Right forelimb (tissue), 1 donor: ENCODE measurements around the gene FIGNL2.
"Not testable (repeated sequence)": the region's sequence is repeated elsewhere in the genome, so short reads cannot be mapped to it uniquely, and the experiment has no call there.

Experiments used
- DNase-seq: peaks from one replicate; pipeline ENCODE4 v3.0.0-alpha.2; 2018

Gene FIGNL2

GRCh38 chr12:51814311-51815088, 34.0 kb downstream of the FIGNL2 start:
- DNase-seq = peak; percentile 86

- DNase-seq = no peak
Measured at GRCh38 chr12:51813931-51814310, 34.6 kb downstream of the FIGNL2 start.

GRCh38 chr12:51812871-51813270, 35.6 kb downstream of the FIGNL2 start:
- DNase-seq = no peak

- no peak for DNase-seq
Measured at GRCh38 chr12:51811203-51812202, 37.0 kb downstream of the FIGNL2 start.

GRCh38 chr12:51809193-51809592, 39.3 kb downstream of the FIGNL2 start:
- DNase-seq = no peak

- no peak for DNase-seq
Measured at GRCh38 chr12:51806896-51807295, 41.6 kb downstream of the FIGNL2 start.

- no peak for DNase-seq
Measured at GRCh38 chr12:51801027-51801426, 47.5 kb downstream of the FIGNL2 start.

GRCh38 chr12:51798501-51798900, 50.0 kb downstream of the FIGNL2 start:
- DNase-seq = no peak

- not testable (repeated sequence) for DNase-seq
Measured at GRCh38 chr12:51798051-51798450, 50.5 kb downstream of the FIGNL2 start.

GRCh38 chr12:51797301-51797700, 51.2 kb downstream of the FIGNL2 start:
- DNase-seq = no peak

GRCh38 chr12:51793201-51793600, 55.3 kb downstream of the FIGNL2 start:
- no peak for DNase-seq

- no peak for DNase-seq
Measured at GRCh38 chr12:51792417-51792816, 56.1 kb downstream of the FIGNL2 start.

GRCh38 chr12:51788876-51789275, 59.6 kb downstream of the FIGNL2 start:
- no peak for DNase-seq

- DNase-seq = no peak
Measured at GRCh38 chr12:51785906-51786305, 62.6 kb downstream of the FIGNL2 start.

- DNase-seq = no peak
Measured at GRCh38 chr12:51784688-51785087, 63.8 kb downstream of the FIGNL2 start.

GRCh38 chr12:51779876-51780275, 68.6 kb downstream of the FIGNL2 start:
- no peak for DNase-seq

- DNase-seq = no peak
Measured at GRCh38 chr12:51777973-51778372, 70.5 kb downstream of the FIGNL2 start.

GRCh38 chr12:51777457-51777856, 71.1 kb downstream of the FIGNL2 start:
- no peak for DNase-seq

- DNase-seq = no peak
Measured at GRCh38 chr12:51774933-51775332, 73.6 kb downstream of the FIGNL2 start.

- DNase-seq = no peak
Measured at GRCh38 chr12:51773145-51773869, 75.2 kb downstream of the FIGNL2 start.

- no peak for DNase-seq
Measured at GRCh38 chr12:51771008-51771407, 77.5 kb downstream of the FIGNL2 start.
